22Rv1 (cell line): ENCODE measurements around the gene SLIT2.

Experiments
- ZFX ChIP-seq: fragments of 450-650 bp; IDR thresholded peaks from 2 replicates; pipeline ENCODE4 v1.6.1; 2017; ENCODE audit warnings: antibody characterized with exemption, borderline replicate concordance
- TF ChIP-seq, protein P1 (sequence below): fragments of 450-650 bp; IDR thresholded peaks from 2 replicates; pipeline ENCODE4 v1.5.1; 2017; ENCODE audit warnings: mild to moderate bottlenecking

DNA sequence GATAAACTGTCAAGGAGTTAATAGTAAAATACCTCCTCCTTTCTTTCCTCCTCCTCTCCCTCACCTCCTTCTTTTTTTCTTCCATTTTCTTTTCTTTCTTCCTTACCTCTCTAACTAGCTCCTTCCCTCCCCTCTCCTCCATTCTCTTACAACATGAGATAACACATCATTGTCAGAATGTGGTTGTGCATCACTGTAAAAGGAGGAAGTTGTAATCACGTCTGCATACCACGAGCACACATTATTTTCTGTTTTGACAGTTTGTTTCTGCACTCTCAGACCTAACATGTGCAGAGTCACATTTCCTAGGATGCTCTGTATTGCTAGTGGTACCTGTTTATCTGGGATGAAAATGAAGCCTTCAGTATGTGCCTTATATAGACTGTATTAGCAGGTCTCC, 9.1 kb downstream of the SLIT2 start:
- TF ChIP-seq, protein P1, sequence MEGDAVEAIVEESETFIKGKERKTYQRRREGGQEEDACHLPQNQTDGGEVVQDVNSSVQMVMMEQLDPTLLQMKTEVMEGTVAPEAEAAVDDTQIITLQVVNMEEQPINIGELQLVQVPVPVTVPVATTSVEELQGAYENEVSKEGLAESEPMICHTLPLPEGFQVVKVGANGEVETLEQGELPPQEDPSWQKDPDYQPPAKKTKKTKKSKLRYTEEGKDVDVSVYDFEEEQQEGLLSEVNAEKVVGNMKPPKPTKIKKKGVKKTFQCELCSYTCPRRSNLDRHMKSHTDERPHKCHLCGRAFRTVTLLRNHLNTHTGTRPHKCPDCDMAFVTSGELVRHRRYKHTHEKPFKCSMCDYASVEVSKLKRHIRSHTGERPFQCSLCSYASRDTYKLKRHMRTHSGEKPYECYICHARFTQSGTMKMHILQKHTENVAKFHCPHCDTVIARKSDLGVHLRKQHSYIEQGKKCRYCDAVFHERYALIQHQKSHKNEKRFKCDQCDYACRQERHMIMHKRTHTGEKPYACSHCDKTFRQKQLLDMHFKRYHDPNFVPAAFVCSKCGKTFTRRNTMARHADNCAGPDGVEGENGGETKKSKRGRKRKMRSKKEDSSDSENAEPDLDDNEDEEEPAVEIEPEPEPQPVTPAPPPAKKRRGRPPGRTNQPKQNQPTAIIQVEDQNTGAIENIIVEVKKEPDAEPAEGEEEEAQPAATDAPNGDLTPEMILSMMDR = no peak
- TF ChIP-seq ZFX = no peak
